ENCODE data around the gene SLC26A9. TPM values are rescaled to one million over a fixed set of nuclear protein-coding genes. Genes with fewer than 3 reads are reported as not detected.

Gene SLC26A9
- total and polyA plus RNA-seq, 2 donors: 0.09 to 0.41 TPM

DNA sequence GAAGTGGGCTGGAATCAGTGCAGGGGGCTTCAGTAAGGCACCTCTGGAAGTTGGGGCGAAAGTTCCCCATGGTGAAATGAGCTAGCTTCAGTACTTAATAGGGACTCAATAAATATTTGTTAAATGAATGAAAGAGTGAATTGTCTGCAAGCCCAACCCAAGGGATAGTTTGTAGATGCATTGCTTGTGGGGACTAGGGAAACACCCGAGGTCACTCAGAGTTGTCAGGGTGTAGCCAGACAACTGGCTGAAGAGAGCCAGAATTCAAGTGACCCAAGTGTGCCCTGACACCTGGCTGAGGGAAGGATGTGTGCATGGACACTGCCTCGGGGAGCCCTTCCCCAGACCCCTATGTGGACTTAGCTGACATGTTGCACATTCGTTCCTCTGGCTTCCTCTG, 1.3 kb upstream of the SLC26A9 start:
- H3K4me1 ChIP-seq (ENCODE audit: control insufficient read depth in 2 of 2, insufficient read depth in 2 of 2, low read length in 2 of 2): no peaks in the 10 kb centered on the region
- no peaks in the 10 kb centered on the region for H3K9me3 ChIP-seq (ENCODE audit: control insufficient read depth in 2 of 2, insufficient read depth in 1 of 2, low read length in 1 of 2)
- no peak for DNase-seq (ENCODE audit: low read depth in 6 of 9, low spot score in 9 of 9)
- no peaks in the 10 kb centered on the region for H3K36me3 ChIP-seq (ENCODE audit: control insufficient read depth in 2 of 2, insufficient read depth in 2 of 2, low read length in 1 of 2)
- H3K27me3 ChIP-seq (ENCODE audit: control insufficient read depth in 2 of 2, insufficient read depth in 1 of 2, low read length in 1 of 2): peaks cover 0 to 21% of the 10 kb centered on the region in 2 donors
- 89% methylated on average over 4 of the region's 4 CpGs for WGBS
- no peak overlapping the region for H3K27ac ChIP-seq (ENCODE audit: low read depth in 1 of 2, low read length in 1 of 2)
- H3K4me3 ChIP-seq (ENCODE audit: low read length in 2 of 2): no peak overlapping the region

DNA sequence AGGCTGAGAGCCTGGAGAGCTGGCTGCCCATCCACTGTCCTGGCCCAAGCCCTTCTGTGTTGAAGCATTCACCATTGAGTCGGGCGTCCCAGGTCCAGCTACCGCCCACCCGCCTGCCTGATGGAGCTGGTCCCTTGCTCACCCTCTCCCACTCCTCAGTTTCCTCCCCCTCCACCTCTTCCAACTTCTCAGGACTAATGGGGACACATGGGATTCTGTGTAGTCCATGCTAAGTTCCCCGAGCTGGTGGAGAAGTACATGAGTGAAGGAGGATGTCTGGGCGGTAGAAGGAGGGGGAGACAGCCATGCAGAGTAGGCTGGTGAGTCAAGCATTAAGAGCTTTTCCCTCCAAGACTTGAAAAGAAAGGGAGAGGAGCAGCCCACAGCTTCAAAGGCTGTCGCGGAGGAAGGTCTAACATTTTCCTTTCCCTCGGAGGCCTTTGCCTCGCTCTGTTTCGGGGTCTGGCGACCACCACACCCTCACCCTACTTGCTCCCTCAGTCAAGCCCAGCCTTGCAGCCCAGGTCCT, 561 bp downstream of the SLC26A9 start:
- Histone ChIP-seq H3K4me3 (ENCODE audit: low read length in 2 of 2) (no peak overlapping the region), H3K9me3 (ENCODE audit: control insufficient read depth in 2 of 2, insufficient read depth in 1 of 2, low read length in 1 of 2) (no peaks in the 10 kb centered on the region), H3K27me3 (ENCODE audit: control insufficient read depth in 2 of 2, insufficient read depth in 1 of 2, low read length in 1 of 2) (peaks cover 0 to 30% of the 10 kb centered on the region in 2 donors), H3K4me1 (ENCODE audit: control insufficient read depth in 2 of 2, insufficient read depth in 2 of 2, low read length in 2 of 2) (no peaks in the 10 kb centered on the region), H3K27ac (ENCODE audit: low read depth in 1 of 2, low read length in 1 of 2) (no peak overlapping the region), H3K36me3 (ENCODE audit: control insufficient read depth in 2 of 2, insufficient read depth in 2 of 2, low read length in 1 of 2) (no peaks in the 10 kb centered on the region)
- DNase-seq (ENCODE audit: low read depth in 6 of 9, low spot score in 9 of 9): no peak
- 86% methylated on average over 12 of the region's 12 CpGs for WGBS

DNA sequence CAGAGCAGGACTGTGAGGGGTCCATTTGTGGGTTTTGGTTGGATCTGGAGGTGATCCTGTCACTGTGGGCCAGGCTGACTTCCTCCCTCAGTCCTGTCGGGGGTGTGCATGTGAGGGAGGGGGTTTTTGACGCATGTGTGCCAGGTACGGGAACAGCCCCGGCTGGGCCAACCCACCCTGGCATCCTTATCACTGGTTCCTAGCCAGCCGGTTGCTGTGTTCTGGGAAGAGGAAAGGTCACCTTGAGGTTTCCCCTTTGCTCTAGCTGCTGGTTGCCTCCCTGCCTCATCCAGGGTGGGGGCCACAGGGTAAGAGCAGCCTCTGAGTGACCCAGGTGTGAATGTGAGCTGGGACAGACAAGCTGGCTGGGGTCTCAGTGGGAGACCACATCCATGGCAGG, 2.5 kb downstream of the SLC26A9 start:
- 89% methylated on average over 5 of the region's 5 CpGs for WGBS
- Histone ChIP-seq H3K36me3 (ENCODE audit: control insufficient read depth in 2 of 2, insufficient read depth in 2 of 2, low read length in 1 of 2) (no peaks in the 10 kb centered on the region), H3K27ac (ENCODE audit: low read depth in 1 of 2, low read length in 1 of 2) (no peak overlapping the region), H3K4me3 (ENCODE audit: low read length in 2 of 2) (no peak overlapping the region), H3K9me3 (ENCODE audit: control insufficient read depth in 2 of 2, insufficient read depth in 1 of 2, low read length in 1 of 2) (no peaks in the 10 kb centered on the region), H3K4me1 (ENCODE audit: control insufficient read depth in 2 of 2, insufficient read depth in 2 of 2, low read length in 2 of 2) (no peaks in the 10 kb centered on the region), H3K27me3 (ENCODE audit: control insufficient read depth in 2 of 2, insufficient read depth in 1 of 2, low read length in 1 of 2) (peaks cover 0 to 38% of the 10 kb centered on the region in 2 donors)
- DNase-seq (ENCODE audit: low read depth in 6 of 9, low spot score in 9 of 9): no peak

DNA sequence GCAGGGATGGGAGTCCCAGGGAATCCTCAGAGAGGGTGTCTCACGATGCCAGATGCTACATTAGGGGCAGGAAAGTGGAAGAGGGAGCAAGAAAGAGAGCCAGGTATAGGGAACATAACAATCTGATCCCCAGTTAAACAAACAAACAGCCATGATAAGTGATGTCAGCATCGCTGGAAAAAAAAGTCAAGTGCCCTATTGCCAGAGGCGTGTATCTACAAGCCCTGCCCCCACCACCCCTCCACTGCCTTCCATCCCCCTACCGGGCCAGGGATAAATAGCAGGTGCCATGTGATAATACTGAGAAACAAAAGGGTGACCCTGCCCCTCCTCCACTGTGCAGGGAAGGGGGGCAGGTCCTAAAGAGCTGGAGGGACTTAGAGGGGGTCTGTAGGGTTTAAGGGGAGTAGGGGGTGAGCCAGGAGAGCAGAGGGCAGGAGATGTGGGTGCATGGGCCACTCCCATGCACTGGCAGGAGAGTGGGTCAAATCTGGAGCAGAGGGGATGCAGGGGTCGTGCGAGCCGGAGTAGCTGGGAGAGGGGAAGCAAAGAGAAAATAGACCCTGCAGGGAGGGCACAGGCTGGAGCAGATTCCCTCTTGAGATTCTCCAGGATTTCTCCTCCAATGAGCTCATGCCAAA, 3.4 kb downstream of the SLC26A9 start:
- Histone ChIP-seq H3K4me1 (ENCODE audit: control insufficient read depth in 2 of 2, insufficient read depth in 2 of 2, low read length in 2 of 2) (no peaks in the 10 kb centered on the region), H3K4me3 (ENCODE audit: low read length in 2 of 2) (no peak overlapping the region), H3K27ac (ENCODE audit: low read depth in 1 of 2, low read length in 1 of 2) (no peak overlapping the region), H3K27me3 (ENCODE audit: control insufficient read depth in 2 of 2, insufficient read depth in 1 of 2, low read length in 1 of 2) (peaks cover 0 to 40% of the 10 kb centered on the region in 2 donors), H3K36me3 (ENCODE audit: control insufficient read depth in 2 of 2, insufficient read depth in 2 of 2, low read length in 1 of 2) (no peaks in the 10 kb centered on the region), H3K9me3 (ENCODE audit: control insufficient read depth in 2 of 2, insufficient read depth in 1 of 2, low read length in 1 of 2) (no peaks in the 10 kb centered on the region)
- WGBS: 71% methylated on average over 7 of the region's 7 CpGs
- DNase-seq (ENCODE audit: low read depth in 6 of 9, low spot score in 9 of 9): peak in 1 of 9 donors; percentile 15

DNA sequence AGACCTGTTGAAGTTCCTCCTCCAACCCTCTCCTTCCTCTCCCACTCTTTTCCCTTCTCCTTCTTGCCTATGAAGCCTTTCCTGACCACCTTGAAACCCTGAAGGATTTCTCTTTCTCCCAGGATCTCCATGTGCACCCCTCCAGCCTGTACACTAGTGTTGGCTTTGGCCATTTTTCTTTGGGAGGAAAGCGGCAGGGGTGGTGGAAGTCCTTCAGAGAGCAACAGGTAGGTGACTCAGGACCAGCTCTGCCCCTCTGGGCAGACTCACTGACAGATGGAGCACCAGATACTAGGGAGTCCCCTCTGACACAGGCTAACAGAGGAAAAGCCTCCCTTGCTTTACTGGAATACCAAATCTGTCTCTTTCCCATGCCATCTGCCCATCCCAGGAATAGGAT, 4.6 kb downstream of the SLC26A9 start:
- no peak for DNase-seq (ENCODE audit: low read depth in 6 of 9, low spot score in 9 of 9)
- no peak overlapping the region for H3K4me3 ChIP-seq (ENCODE audit: low read length in 2 of 2)
- no peak overlapping the region for H3K27ac ChIP-seq (ENCODE audit: low read depth in 1 of 2, low read length in 1 of 2)
- H3K4me1 ChIP-seq (ENCODE audit: control insufficient read depth in 2 of 2, insufficient read depth in 2 of 2, low read length in 2 of 2): no peaks in the 10 kb centered on the region
- 94% methylated on average over 1 of the region's 1 CpG for WGBS
- no peaks in the 10 kb centered on the region for H3K36me3 ChIP-seq (ENCODE audit: control insufficient read depth in 2 of 2, insufficient read depth in 2 of 2, low read length in 1 of 2)
- no peaks in the 10 kb centered on the region for H3K9me3 ChIP-seq (ENCODE audit: control insufficient read depth in 2 of 2, insufficient read depth in 1 of 2, low read length in 1 of 2)
- H3K27me3 ChIP-seq (ENCODE audit: control insufficient read depth in 2 of 2, insufficient read depth in 1 of 2, low read length in 1 of 2): peaks cover 0 to 38% of the 10 kb centered on the region in 2 donors

DNA sequence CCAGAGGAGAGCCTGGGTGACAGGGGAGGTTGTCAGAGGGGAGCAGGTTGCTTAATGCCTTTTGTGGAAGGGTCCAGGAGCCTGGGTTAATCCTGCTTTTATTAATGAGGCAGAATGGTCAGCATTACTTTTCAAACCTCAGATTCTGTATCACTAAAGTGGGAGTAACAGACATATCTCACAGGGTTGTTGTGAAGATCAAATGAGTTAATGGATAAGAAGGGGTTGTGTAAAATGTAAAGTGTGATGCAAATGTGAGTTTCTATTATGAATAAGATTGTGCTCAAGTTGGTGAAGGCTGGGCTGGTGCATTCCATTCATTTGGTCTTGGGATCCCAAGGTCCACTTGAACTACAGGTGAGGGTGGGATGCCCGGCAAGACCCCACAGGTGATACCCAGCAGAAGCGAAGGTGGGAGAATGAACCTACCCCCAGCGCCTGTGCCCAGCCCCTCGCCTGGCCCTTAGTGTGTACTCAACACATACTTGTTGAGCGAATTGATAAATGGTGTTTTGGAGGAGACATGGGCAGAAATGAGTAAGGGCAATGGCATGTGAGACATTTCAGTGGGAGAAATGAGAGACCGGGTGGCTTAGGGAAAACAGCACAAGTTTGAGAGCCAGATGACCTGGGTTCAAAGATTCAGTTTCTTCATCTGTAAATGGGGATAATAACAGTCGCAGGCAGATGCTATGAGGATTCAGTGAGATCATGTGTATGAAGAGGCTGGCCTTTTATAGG, 6.2 kb downstream of the SLC26A9 start:
- Histone ChIP-seq H3K9me3 (ENCODE audit: control insufficient read depth in 2 of 2, insufficient read depth in 1 of 2, low read length in 1 of 2) (no peaks in the 10 kb centered on the region), H3K4me3 (ENCODE audit: low read length in 2 of 2) (no peak overlapping the region), H3K36me3 (ENCODE audit: control insufficient read depth in 2 of 2, insufficient read depth in 2 of 2, low read length in 1 of 2) (no peaks in the 10 kb centered on the region), H3K27me3 (ENCODE audit: control insufficient read depth in 2 of 2, insufficient read depth in 1 of 2, low read length in 1 of 2) (peaks cover 0 to 31% of the 10 kb centered on the region in 2 donors), H3K4me1 (ENCODE audit: control insufficient read depth in 2 of 2, insufficient read depth in 2 of 2, low read length in 2 of 2) (no peaks in the 10 kb centered on the region), H3K27ac (ENCODE audit: low read depth in 1 of 2, low read length in 1 of 2) (no peak overlapping the region)
- WGBS: 98% methylated on average over 7 of the region's 7 CpGs
- no peak for DNase-seq (ENCODE audit: low read depth in 6 of 9, low spot score in 9 of 9)

DNA sequence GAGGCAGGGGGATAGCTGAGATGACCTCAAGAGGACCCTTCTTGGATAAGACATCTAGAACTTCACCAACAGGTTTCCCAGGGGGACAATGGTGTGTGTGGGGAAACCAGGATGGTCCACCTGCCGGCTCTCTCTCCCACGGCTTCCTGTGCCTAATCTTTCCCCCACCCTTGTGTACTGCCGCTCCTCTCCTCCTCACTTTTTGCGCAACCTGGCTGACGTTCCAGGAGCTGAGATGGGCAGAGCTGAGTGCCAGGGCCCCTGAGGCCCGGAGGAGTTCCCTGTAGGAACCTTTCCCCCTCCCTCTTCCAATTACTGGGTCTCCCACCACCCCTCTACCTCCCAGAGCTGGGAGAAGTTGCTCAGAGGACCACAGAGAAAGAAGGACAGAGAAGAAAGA, 6.9 kb downstream of the SLC26A9 start:
- Histone ChIP-seq H3K9me3 (ENCODE audit: control insufficient read depth in 2 of 2, insufficient read depth in 1 of 2, low read length in 1 of 2) (no peaks in the 10 kb centered on the region), H3K4me1 (ENCODE audit: control insufficient read depth in 2 of 2, insufficient read depth in 2 of 2, low read length in 2 of 2) (no peaks in the 10 kb centered on the region), H3K4me3 (ENCODE audit: low read length in 2 of 2) (no peak overlapping the region), H3K27ac (ENCODE audit: low read depth in 1 of 2, low read length in 1 of 2) (no peak overlapping the region), H3K36me3 (ENCODE audit: control insufficient read depth in 2 of 2, insufficient read depth in 2 of 2, low read length in 1 of 2) (no peaks in the 10 kb centered on the region), H3K27me3 (ENCODE audit: control insufficient read depth in 2 of 2, insufficient read depth in 1 of 2, low read length in 1 of 2) (peaks cover 0 to 31% of the 10 kb centered on the region in 2 donors)
- WGBS: 95% methylated on average over 6 of the region's 6 CpGs
- DNase-seq (ENCODE audit: low read depth in 6 of 9, low spot score in 9 of 9): no peak

DNA sequence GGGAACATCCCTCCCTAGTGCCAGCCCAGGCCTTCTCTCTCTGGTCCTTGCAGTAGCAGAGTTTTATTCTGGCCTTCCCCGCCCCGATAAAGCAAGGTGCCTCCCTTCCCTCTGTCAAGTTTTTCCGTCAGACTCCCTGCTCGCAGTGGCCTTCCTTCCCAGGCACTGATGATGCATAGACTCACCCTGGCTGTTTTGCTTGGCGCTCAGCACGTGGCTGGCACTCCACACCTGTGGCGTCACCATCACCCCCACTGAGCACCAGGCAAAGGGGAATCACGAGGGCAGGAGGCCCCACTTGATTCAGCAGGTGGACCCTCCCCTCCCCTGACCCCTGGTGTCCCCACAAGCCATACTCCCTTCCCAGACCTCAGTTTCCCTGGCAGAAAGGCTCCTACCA, 7.4 kb downstream of the SLC26A9 start:
- Histone ChIP-seq H3K27me3 (ENCODE audit: control insufficient read depth in 2 of 2, insufficient read depth in 1 of 2, low read length in 1 of 2) (peaks cover 0 to 30% of the 10 kb centered on the region in 2 donors), H3K4me3 (ENCODE audit: low read length in 2 of 2) (no peak overlapping the region), H3K4me1 (ENCODE audit: control insufficient read depth in 2 of 2, insufficient read depth in 2 of 2, low read length in 2 of 2) (no peaks in the 10 kb centered on the region), H3K36me3 (ENCODE audit: control insufficient read depth in 2 of 2, insufficient read depth in 2 of 2, low read length in 1 of 2) (no peaks in the 10 kb centered on the region), H3K27ac (ENCODE audit: low read depth in 1 of 2, low read length in 1 of 2) (no peak overlapping the region), H3K9me3 (ENCODE audit: control insufficient read depth in 2 of 2, insufficient read depth in 1 of 2, low read length in 1 of 2) (no peaks in the 10 kb centered on the region)
- WGBS: 95% methylated on average over 8 of the region's 8 CpGs
- no peak for DNase-seq (ENCODE audit: low read depth in 6 of 9, low spot score in 9 of 9)

DNA sequence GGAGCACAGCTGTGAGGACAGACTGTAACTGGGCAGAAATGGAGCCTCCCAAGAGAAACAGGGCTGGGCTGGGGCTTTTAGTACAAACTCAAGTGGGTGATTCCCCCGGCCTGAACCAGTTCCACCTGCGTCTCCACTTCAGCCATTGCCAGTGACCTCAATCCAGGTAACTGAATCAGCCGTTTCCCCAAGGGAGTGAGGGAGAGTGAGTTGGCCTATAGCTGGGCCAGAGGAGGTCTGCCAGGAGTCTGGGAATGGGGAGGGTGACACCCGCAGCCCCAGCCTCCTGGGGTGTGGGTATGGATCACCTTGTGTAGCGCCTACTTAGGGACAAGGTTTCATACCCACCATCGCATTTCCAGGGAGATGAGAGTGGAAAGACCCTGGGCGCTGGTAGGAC, 8.5 kb downstream of the SLC26A9 start:
- Histone ChIP-seq H3K9me3 (ENCODE audit: control insufficient read depth in 2 of 2, insufficient read depth in 1 of 2, low read length in 1 of 2) (no peaks in the 10 kb centered on the region), H3K36me3 (ENCODE audit: control insufficient read depth in 2 of 2, insufficient read depth in 2 of 2, low read length in 1 of 2) (no peaks in the 10 kb centered on the region), H3K27ac (ENCODE audit: low read depth in 1 of 2, low read length in 1 of 2) (no peak overlapping the region), H3K4me3 (ENCODE audit: low read length in 2 of 2) (no peak overlapping the region), H3K4me1 (ENCODE audit: control insufficient read depth in 2 of 2, insufficient read depth in 2 of 2, low read length in 2 of 2) (no peaks in the 10 kb centered on the region), H3K27me3 (ENCODE audit: control insufficient read depth in 2 of 2, insufficient read depth in 1 of 2, low read length in 1 of 2) (peaks cover 0 to 24% of the 10 kb centered on the region in 2 donors)
- DNase-seq (ENCODE audit: low read depth in 6 of 9, low spot score in 9 of 9): no peak
- WGBS: 94% methylated on average over 7 of the region's 7 CpGs

Measured in thymus (tissue), 11 donors.